GM12864 (cell line): ENCODE data around the gene TMEM86A.
"Not testable (repeated sequence)": the region's sequence is repeated elsewhere in the genome, so short reads cannot be mapped to it uniquely, and the experiment has no call there.

ENCODE experiments used
- DNase-seq: peaks from one replicate; pipeline ENCODE4 v3.0.0-alpha.2; 2011; ENCODE audit warnings: low read depth
- H3K4me3 ChIP-seq: 2 replicates; pipeline ENCODE4 v1.5.1; 2011; ENCODE audit warnings: mild to moderate bottlenecking, low read depth, low read length, control low read depth
- TF ChIP-seq, protein P1 (sequence below): IDR thresholded peaks from 2 replicates; pipeline ENCODE4 v1.5.1; 2011; ENCODE audit warnings: low read depth, mild to moderate bottlenecking, moderate library complexity, low read length, control low read depth, inconsistent platforms; ENCODE audit errors: missing control alignments

TMEM86A gene, protein sequence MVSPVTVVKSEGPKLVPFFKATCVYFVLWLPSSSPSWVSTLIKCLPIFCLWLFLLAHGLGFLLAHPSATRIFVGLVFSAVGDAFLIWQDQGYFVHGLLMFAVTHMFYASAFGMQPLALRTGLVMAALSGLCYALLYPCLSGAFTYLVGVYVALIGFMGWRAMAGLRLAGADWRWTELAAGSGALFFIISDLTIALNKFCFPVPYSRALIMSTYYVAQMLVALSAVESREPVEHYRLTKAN

DNA sequence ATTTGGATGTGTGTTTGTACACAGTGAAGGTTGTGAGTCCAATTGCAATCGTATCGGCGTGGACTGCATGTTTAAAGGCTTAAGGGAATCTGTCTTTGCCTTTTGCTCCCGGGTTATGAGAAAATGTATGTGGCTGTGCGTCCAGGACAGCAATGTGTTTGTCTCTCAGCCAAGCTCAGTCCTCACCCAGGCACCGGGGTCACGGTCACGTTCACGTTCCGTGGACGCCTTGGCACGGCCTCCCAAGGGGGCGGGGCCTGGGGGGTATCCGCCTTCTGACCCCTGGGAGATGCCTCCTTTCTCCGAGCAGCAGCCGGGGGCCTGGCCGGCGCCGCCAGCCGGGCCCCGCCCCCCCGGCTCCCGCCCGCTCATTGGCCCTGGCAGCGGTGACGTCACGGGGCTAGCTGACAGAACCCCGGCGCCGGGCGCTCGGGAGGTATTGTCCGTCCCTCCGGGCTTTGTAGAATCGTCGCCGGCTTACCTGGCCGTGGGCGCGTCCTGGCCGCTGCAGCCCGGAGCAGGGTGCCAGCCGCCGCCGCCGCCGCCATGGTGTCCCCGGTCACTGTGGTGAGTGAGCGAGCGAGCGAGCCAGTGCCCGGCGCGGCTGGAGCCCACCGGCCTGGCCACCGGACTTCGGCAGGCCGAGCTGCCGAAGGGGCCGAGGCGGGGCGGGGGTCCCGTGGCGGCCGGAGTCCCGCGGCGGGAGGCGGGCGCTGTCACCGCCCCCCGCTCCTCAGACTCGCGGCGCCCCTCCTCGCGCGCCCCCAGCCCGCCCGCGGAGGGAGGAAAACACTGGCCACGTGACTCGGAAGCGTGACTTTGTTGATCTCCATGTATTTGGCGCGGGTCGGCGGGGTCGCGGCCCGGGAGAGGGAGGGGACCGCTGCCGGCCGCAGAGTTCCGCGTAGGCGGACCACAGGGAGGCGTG, at the start of gene TMEM86A:
TMEM86A (plus strand) TSS at position 439 of the 928 bp plus-strand sequence; CDS start at position 547, 108 bp downstream.
- peak within 1 kb of the TSS; percentile 58 for H3K4me3 ChIP-seq
- TF ChIP-seq, protein P1, sequence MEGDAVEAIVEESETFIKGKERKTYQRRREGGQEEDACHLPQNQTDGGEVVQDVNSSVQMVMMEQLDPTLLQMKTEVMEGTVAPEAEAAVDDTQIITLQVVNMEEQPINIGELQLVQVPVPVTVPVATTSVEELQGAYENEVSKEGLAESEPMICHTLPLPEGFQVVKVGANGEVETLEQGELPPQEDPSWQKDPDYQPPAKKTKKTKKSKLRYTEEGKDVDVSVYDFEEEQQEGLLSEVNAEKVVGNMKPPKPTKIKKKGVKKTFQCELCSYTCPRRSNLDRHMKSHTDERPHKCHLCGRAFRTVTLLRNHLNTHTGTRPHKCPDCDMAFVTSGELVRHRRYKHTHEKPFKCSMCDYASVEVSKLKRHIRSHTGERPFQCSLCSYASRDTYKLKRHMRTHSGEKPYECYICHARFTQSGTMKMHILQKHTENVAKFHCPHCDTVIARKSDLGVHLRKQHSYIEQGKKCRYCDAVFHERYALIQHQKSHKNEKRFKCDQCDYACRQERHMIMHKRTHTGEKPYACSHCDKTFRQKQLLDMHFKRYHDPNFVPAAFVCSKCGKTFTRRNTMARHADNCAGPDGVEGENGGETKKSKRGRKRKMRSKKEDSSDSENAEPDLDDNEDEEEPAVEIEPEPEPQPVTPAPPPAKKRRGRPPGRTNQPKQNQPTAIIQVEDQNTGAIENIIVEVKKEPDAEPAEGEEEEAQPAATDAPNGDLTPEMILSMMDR = no peak
- DNase-seq = peak; percentile 42

DNA sequence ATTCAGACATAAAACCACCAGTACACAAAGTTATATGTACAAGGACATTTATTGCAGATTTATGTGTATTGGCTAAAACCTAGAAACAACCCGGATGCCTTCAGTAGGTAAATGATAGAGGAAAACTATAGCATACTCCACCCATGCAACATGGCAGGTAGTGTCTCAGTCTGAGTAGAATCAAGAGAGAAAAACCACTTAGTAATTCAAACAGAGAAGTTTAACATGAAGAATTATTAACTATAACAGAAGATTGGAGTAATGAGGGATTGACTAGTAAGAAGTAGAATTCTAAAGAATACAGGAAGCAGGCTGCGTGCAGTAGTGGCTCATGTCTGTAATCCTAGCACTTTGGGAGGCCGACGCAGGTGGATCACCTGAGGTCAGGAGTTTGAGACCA, 48.2 kb upstream of the TMEM86A start:
- TF ChIP-seq, protein P1 = no peak
- H3K4me3 ChIP-seq = no peak overlapping the region
- no peak for DNase-seq

DNA sequence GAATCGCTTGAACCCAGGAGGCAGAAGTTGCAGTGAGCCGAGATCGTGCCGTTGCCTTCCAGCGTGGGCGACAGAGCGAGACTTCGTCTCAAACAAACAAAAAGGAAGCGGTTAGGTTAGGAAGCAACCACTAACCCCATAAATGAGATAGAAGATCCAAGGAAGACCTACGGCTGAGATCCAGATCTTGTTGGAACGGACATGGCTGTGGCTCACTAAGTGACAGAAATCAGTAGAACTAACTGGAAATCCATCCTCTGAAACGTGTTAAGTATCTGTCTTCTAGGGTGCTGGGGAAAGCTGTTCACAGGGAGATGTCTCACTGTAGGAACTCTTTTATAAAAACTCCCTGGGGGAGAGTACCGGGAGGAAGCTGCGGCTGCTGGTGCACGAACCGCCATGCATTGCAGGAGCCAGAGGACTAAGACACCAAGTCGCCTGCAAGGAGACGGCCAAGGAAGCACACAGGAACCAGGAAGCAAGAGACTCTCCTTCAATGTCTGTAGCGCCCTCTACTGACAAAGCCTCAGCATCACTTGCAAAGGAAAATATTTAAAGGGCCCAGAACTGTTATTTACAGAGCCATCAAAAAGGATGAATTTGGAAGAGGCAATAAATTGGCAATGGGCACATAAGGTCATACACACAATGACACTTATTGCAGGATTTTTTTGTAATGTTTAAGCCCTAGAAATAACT, 47.6 kb upstream of the TMEM86A start:
- peak; percentile 72 for DNase-seq
- TF ChIP-seq, protein P1 = peak; percentile 82

DNA sequence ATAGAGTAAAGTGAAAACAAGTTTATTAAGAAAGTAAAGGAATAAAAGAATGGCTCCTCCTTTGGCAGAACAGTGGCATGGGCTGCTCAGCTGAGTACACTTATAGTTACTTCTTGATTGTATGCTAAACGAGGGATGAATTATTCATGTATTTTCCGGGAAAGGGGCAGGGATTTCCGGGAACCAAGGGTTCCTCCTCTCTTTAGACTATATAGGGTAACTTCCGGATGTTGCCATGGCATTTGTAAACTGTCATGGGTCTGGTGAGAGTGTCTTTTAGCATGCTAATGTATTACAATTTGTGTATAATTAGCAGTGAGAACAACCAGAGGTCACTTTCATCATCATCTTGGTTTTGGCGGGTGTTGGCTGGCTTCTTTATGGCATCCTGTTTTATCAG, 40.9 kb upstream of the TMEM86A start:
- no peak for DNase-seq
- TF ChIP-seq, protein P1 = no peak
- no peak overlapping the region for H3K4me3 ChIP-seq

More for the DNA sequence above, 47.6 kb upstream of the TMEM86A start:
- H3K4me3 ChIP-seq = peak overlapping the region; percentile 17; the same call in 1 of the 2 replicates

DNA sequence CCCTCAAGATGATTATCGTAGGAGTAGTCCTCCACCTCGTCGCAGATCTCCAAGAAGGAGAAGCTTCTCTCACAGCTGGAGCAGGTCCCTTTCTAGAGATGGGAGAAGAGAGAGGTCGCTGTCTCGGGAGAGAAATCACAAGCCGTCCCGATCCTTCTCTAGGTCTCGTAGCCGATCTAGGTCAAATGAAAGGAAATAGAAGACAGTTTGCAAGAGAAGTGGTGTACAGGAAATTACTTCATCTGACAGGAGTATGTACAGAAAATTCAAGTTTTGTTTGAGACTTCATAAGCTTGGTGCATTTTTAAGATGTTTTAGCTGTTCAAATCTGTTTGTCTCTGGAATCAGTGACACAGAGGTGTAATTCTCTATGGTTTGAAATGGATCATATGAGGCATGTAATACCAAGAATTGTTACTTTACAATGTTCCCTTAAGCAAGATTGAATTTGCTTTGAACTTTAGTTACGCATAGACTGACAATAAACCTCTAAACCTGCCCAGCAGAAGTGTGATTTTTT, 33.2 kb upstream of the TMEM86A start:
- H3K4me3 ChIP-seq, DNase-seq: not testable (repeated sequence)

DNA sequence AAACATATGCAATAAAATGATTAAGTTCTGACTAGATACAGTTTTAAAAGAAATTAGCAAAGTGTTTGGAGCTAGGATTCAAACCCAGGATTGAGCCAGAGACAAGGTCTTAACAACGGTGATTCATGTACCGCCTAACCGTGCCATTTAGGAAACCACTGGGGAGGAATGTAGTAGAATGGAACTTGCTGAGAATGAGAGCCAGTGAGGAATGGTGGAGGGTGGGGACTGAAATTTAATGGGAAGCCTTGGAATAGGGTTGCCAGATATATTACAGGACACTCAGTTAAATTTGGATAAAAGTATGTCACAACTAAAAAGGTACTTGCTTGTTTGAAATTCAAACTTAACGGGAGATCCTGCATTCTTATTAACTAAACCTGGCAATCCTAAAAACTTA, 30.4 kb upstream of the TMEM86A start:
- no peak overlapping the region for H3K4me3 ChIP-seq
- no peak for DNase-seq
- TF ChIP-seq, protein P1 = no peak

DNA sequence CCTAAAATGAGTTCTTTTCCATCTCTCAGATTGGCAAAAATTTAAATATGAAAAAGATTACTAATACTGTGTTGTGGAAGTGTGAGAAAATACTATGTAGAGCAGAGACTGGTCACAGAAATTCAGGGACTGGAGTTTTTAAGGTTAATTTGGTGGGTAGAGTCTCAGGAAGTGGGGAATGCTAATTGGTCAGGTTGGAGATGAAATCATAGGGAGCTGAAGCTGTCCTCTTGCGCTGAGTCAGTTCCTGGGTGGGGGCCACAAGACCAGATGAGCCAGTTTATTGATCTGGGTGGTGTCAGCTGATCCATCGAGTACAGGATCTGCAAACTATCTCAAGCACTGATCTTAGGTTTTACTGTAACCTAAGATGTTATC, 29.4 kb upstream of the TMEM86A start:
- TF ChIP-seq, protein P1 = no peak
- H3K4me3 ChIP-seq = no peak overlapping the region
- no peak for DNase-seq
